Measurements from ENCODE around the gene TMIGD2.

Gene TMIGD2

GRCh38 chr19:4342615-4343369 is 40.6 kb upstream of the TMIGD2 start:
- no peak for TF ChIP-seq EZH2phosphoT487 (IDR thresholded peaks at IDR 0.05; ENCODE audit: low read depth)
- TF ChIP-seq CTCF (IDR thresholded peaks at IDR 0.05; ENCODE audit: low read depth, low read length): peak; percentile 25
- no peaks in the 10 kb centered on the region for H3K9me3 ChIP-seq (ENCODE audit: insufficient read depth, low read length)
- peaks cover 6% of the 10 kb centered on the region; the same call in 1 of the 2 replicates for H3K79me2 ChIP-seq (ENCODE audit: low read length)

GRCh38 chr19:4342314-4342614 is 40.1 kb upstream of the TMIGD2 start:
- Histone ChIP-seq H3K4me3 (ENCODE audit: low read length) (peak overlapping the region; percentile 84), H3K4me2 (ENCODE audit: low read length) (peak overlapping the region; percentile 80), H3K27ac (ENCODE audit: low read length) (peak overlapping the region; percentile 46), H3K9ac (ENCODE audit: low read length) (peak overlapping the region; percentile 84), H3K4me1 (ENCODE audit: low read length) (peaks cover 18% of the 10 kb centered on the region), H3K9me3 (ENCODE audit: insufficient read depth, low read length) (no peaks in the 10 kb centered on the region), H3K79me2 (ENCODE audit: low read length) (peaks cover 6% of the 10 kb centered on the region; the same call in 1 of the 2 replicates), H3K36me3 (replicated peaks; ENCODE audit: low read depth, low read length) (no peaks in the 10 kb centered on the region), H4K20me1 (ENCODE audit: insufficient read depth, low read length) (no peaks in the 10 kb centered on the region), H2AFZ (ENCODE audit: low read depth, low read length) (no peak overlapping the region), H3K27me3 (ENCODE audit: low read depth, low read length) (no peaks in the 10 kb centered on the region)
- TF ChIP-seq EZH2phosphoT487 (IDR thresholded peaks at IDR 0.05; ENCODE audit: low read depth) (no peak), CTCF (IDR thresholded peaks at IDR 0.05; ENCODE audit: low read depth, low read length) (no peak)

More at GRCh38 chr19:4342615-4343369, 40.6 kb upstream of the TMIGD2 start:
- H3K4me3 ChIP-seq (ENCODE audit: low read length): peak overlapping the region; percentile 85
- H2AFZ ChIP-seq (ENCODE audit: low read depth, low read length): peak overlapping the region; percentile 91
- peak overlapping the region; percentile 80 for H3K4me2 ChIP-seq (ENCODE audit: low read length)
- H3K9ac ChIP-seq (ENCODE audit: low read length): peak overlapping the region; percentile 84
- H4K20me1 ChIP-seq (ENCODE audit: insufficient read depth, low read length): no peaks in the 10 kb centered on the region
- H3K27me3 ChIP-seq (ENCODE audit: low read depth, low read length): no peaks in the 10 kb centered on the region
- peaks cover 17% of the 10 kb centered on the region for H3K4me1 ChIP-seq (ENCODE audit: low read length)
- H3K27ac ChIP-seq (ENCODE audit: low read length): peak overlapping the region; percentile 72
- H3K36me3 ChIP-seq (replicated peaks; ENCODE audit: low read depth, low read length): no peaks in the 10 kb centered on the region

- peak within 1 kb of the TSS; percentile 99 for H3K4me2 ChIP-seq (ENCODE audit: low read length)
- H3K79me2 ChIP-seq (ENCODE audit: low read length): no peaks in the 10 kb centered on the region
- H3K4me1 ChIP-seq (ENCODE audit: low read length): peaks cover 13% of the 10 kb centered on the region; the same call in 1 of the 2 replicates
- H3K27ac ChIP-seq (ENCODE audit: low read length): peak within 1 kb of the TSS; percentile 50
- H3K9ac ChIP-seq (ENCODE audit: low read length): peak within 1 kb of the TSS; percentile 87
- no peaks in the 10 kb centered on the region for H3K9me3 ChIP-seq (ENCODE audit: insufficient read depth, low read length)
- no peaks in the 10 kb centered on the region for H3K27me3 ChIP-seq (ENCODE audit: low read depth, low read length)
- H2AFZ ChIP-seq (ENCODE audit: low read depth, low read length): peak within 1 kb of the TSS; percentile 100
- no peaks in the 10 kb centered on the region for H3K36me3 ChIP-seq (replicated peaks; ENCODE audit: low read depth, low read length)
- H3K4me3 ChIP-seq (ENCODE audit: low read length): peak within 1 kb of the TSS; percentile 87
- TF ChIP-seq EZH2phosphoT487 (IDR thresholded peaks at IDR 0.05; ENCODE audit: low read depth) (no peak), CTCF (IDR thresholded peaks at IDR 0.05; ENCODE audit: low read depth, low read length) (no peak)
- H4K20me1 ChIP-seq (ENCODE audit: insufficient read depth, low read length): no peaks in the 10 kb centered on the region
Measured at GRCh38 chr19:4338441-4339355, 36.5 kb upstream of the TMIGD2 start, which contains the start of gene STAP2. TSS of gene STAP2 (minus strand) at chr19:4338827. CDS start at chr19:4338753, 74 bp downstream.

Data from OCI-LY3 (cell line).